NCI-H146 (cell line): Measurements from ENCODE around the gene SSTR5.
A peak's percentile ranks its signal among the peaks of the same experiment; 100 is the strongest.
"Not testable (repeated sequence)": the region's sequence is repeated elsewhere in the genome, so short reads cannot be mapped to it uniquely, and the experiment has no call there.

Source experiments
- DNase-seq: peaks from one replicate; lab custom pipeline; 2025; lab: John Stamatoyannopoulos, UW

Gene SSTR5

GRCh38 chr16:1073566-1074378 is 1.2 kb downstream of the SSTR5 start:
- DNase-seq: no peak

GRCh38 chr16:1074379-1074649 is 1.8 kb downstream of the SSTR5 start:
- DNase-seq: no peak

GRCh38 chr16:1075546-1075945 is 3.0 kb downstream of the SSTR5 start:
- no peak for DNase-seq

- no peak for DNase-seq
Observed at GRCh38 chr16:1076801-1077576, 4.4 kb downstream of the SSTR5 start.

DNA sequence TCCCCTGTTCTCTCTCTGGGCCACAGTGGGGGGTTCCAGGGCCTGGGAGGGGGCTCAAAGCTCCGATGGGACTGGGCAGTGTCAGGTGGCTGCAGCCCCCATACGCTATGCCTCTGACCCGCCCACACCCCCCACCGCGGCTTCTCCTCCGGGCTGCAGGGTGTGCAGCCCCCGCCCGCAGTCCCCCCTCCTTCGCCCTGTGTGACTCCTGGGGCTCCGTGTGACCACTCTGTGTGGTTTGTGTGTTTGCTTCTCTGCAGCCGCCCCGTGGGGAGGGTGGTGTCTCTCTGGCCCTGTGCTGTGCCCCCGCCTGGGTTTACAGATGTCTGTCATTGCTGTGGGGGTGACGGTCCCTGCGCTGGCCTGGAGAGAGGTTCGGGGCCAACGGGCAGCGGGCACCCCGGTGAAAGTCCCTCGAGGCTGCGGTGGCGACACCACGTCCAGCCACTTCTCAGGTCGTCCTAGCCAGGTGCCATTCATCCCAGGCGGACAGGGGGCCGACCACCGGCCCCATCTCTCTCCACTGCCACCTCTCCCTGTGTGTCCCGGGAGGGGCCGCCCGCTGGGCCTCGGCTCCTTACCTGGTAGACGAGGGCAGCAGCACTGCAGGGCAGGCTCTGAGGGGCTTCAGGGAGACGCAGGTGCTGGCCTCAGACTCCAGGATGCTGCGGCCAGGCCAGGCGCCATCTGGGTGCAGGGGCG is 5.5 kb downstream of the SSTR5 start:
- no peak for DNase-seq

DNA sequence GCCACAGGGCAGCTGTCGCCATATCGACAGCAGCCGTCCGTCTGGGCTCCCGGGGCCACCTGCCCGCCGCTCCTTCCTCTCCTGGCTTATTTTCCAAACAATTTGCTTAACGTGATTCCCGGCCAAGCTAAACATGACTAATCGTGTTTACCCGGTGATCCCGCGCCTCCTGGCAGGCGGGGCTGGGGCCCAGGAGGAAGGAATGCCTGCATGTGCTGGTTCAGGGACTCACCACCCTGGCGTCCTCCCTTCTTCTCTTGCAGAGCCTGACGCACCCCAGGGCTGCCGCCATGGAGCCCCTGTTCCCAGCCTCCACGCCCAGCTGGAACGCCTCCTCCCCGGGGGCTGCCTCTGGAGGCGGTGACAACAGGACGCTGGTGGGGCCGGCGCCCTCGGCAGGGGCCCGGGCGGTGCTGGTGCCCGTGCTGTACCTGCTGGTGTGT is 6.1 kb downstream of the SSTR5 start:
- DNase-seq: peak; percentile 26

GRCh38 chr16:1079341-1079740 is 6.8 kb downstream of the SSTR5 start:
- no peak for DNase-seq

DNA sequence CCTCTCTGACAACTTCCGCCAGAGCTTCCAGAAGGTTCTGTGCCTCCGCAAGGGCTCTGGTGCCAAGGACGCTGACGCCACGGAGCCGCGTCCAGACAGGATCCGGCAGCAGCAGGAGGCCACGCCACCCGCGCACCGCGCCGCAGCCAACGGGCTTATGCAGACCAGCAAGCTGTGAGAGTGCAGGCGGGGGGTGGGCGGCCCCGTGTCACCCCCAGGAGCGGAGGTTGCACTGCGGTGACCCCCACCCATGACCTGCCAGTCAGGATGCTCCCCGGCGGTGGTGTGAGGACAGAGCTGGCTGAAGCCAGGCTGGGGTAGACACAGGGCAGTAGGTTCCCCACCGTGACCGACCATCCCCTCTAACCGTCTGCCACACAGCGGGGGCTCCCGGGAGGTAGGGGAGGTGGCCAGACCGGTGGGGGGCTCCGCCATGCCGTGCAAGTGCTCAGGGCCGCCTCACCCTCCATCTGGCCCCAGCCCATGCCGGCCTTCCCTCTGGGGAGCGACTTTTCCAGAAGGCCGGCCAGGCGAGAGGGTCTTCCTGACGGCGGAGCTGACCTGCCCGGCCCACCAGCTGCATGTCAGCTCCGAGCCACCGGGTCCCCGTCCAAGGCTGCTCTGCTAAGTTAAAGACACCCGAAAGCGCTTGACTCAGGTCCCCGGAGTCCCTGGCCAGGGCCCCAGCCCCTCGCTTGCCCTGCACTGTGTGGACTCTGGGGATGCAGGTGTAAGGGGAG is 7.4 kb downstream of the SSTR5 start:
- no peak for DNase-seq

GRCh38 chr16:1080801-1081733 is 8.5 kb downstream of the SSTR5 start:
- DNase-seq: no peak

DNA sequence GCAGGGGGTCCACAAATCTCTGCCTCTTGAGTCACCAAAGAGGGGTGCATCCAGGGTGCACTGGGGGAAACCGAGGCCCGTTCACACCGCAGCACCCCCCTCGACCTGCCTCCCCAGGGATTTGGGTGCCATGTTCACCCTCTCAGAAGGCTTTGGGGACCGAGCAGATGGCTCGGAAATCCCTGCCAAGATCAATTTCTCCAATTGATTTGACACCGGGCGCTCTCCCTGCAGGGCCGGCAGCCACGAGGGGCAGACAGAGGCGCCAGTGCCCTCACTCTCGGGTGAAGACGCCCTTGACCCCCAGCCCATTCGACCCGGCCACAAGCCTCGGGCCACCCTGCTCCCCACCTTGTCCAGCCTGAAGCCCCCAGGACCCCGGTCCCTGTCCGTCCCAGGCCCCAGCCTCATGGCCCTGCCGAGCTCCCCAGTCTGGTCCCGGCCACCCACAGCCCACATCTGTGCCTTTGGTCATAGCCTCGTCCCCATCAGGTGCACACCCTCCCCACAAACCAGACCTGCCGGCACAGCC is 9.3 kb downstream of the SSTR5 start:
- DNase-seq: no peak

- DNase-seq: no peak
Observed at GRCh38 chr16:1082266-1082951, 9.9 kb downstream of the SSTR5 start.

DNA sequence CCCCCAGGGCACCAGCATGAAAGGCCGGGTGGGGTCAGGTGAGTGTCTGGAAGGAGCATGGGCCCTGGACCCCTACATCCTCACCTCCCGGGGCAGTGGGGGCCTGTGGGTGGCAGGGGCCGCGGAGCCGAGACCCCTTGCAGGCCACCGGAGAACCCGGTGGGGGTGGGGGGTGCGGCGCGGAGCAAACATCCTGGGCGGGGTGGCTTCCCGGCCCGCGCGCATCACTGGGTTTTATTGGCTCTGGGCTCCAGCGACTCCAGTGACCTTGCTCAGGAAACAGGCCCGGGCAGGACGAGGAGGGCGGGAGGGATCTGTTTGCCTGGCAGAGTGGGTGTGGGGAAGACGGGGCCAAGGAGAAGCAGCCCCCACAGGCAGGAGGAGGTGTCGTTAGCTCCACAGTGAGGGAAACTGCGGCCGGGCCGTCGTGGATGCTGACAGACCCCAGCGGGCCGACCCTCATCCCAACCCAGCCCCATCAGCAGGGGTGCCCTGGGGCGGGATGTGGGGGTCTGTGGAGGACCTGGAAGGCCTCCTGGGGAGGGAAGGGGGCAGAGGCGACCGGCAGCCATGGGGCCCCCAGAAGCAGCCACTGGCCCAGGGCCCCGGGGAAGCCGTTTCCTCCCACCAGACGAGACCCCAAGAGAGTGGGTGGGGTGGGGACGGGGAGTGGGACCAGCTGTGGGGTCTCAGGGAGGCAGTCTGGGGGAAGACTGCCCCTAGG is 10.6 kb downstream of the SSTR5 start:
- no peak for DNase-seq

DNA sequence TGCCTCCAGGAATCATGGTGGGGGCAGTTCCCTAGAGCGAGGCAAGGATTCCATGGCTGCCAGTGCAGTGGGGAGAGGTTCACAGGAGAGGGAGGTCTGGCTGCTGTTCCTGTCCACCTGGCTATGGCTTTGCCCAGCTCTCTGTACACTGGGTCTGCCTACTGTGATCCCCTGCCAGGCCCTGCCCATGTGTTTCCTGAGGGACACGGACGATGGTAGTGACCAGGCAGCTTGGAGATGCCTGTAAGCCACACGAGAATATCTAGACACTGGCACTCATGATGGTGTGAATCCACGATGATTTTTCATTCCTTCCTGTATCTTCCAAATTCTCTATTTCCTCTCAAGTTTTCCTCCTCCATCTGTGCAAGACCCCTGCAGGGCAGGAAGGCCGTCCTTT is 12.4 kb downstream of the SSTR5 start:
- DNase-seq: no peak

- DNase-seq: not testable (repeated sequence)
Observed at GRCh38 chr16:1086443-1086842, 13.9 kb downstream of the SSTR5 start.

GRCh38 chr16:1088295-1089170 is 16.0 kb downstream of the SSTR5 start:
- DNase-seq: no peak

DNA sequence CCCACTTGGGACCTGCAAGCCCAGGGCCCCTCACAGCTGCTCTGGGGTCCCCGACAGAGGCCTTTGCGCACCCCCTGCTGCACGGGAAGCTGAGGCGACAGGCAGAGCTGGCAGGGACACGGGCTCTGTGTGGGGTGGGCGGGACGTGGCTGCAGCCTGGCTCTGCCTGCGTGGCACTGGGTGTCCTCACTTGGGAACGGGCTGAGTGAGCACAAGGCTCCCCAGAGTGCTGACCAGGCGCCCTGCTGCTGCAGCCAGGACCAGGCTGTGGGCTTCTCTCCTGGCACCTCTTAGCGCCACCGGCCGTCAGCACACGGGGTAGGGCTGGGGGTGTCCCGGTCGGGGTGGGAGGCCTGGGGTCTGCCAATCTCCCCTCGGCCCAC is 16.9 kb downstream of the SSTR5 start:
- DNase-seq: no peak

DNA sequence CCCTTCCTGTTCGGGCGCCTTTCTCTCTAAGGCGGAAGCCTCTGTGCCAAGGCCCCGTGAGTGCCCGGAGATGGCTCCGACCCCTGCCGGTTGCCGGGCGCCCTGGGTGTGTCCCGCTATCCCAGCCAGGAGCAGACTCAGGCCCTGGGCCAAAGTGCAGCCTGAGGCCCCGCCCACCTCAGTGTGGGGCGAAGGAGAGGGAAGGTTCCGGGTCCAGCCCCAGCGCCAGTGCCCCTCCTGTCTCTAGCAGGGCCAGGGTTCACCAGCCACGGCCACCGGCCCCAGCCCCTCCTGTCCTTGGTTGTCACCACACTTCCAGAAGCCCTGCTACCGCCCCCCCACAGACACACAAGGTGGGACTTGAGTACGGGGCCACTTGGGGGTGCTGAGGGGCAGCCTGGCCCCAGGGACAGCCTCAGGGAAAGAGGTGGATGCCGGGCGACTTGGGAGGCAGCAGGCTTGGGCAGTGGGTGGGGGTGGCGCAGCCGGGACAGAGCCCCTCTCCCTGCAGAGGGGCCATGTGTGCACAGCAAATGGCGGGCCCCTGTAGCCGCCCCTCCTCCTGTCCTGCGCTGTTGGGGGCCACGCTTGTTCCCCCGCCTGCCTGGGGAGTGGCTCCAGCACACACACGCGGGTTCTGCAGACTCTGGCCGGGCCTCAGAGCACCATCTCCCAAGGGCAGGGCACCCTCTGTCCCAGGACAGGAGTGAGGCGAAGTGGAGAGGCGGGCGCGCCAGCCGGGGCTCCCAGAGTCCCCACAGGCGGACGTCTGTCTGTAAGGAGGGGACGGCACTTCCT is 17.5 kb downstream of the SSTR5 start:
- DNase-seq: no peak
